K562 (cell line): ENCODE results near the gene GAK. TPM values are rescaled to one million over a fixed set of nuclear protein-coding genes. Genes with fewer than 3 reads are reported as not detected.

Source experiments
- HES1 ChIP-seq: fragments of 450-650 bp; IDR thresholded peaks from 2 replicates; pipeline ENCODE4 v1.6.1; 2016; ENCODE audit warnings: low read depth, mild to moderate bottlenecking, moderate library complexity
- KAT2B ChIP-seq: IDR thresholded peaks from one replicate; pipeline ENCODE4 v1.6.1; 2012; ENCODE audit warnings: low read depth, mild to moderate bottlenecking, control low read depth, inconsistent platforms, low read length, moderate library complexity
- MCM5 ChIP-seq: fragments of 450-650 bp; IDR thresholded peaks from 2 replicates; pipeline ENCODE4 v1.6.1; 2016; ENCODE audit warnings: low read depth
- NR0B1 ChIP-seq: fragments of 450-650 bp; IDR thresholded peaks from one replicate; pipeline ENCODE4 v1.6.1; 2018; ENCODE audit warnings: mild to moderate bottlenecking, moderate library complexity; ENCODE audit not compliant: partially characterized antibody
- PBX2 ChIP-seq, 2 experiments: IDR thresholded peaks in 1 of 2; conservative IDR thresholded peaks in 1 of 2; 2 replicates each; pipeline ENCODE4 v1.6.1; 2016; ENCODE audit warnings: low read depth in 2 of 2, mild to moderate bottlenecking in 1 of 2, missing compliant biosample characterization in 1 of 2, missing genetic modification characterization in 1 of 2, moderate library complexity in 1 of 2
- SMC3 ChIP-seq: conservative IDR thresholded peaks from 2 replicates; pipeline ENCODE4 v1.6.1; 2011; ENCODE audit warnings: low read depth, low read length, improper control_type of control experiment; ENCODE audit not compliant: insufficient read depth
- SPI1 ChIP-seq: IDR thresholded peaks from 2 replicates; pipeline ENCODE4 v1.6.1; 2011; ENCODE audit warnings: low read depth, low read length, control low read depth, borderline replicate concordance
- TRIM28 ChIP-seq: fragments of 450-650 bp; IDR thresholded peaks from 2 replicates; pipeline ENCODE4 v1.6.1; 2017
- XRCC5 ChIP-seq: fragments of 200-400 bp; formaldehyde crosslinking; IDR thresholded peaks from 2 replicates; pipeline ENCODE4 v1.6.1; 2017; ENCODE audit warnings: low read depth, mild to moderate bottlenecking, low read length
- ZBTB11 ChIP-seq, 3 experiments: fragments of 200-800 bp in 1 of 3; fragments of 250-450 bp in 1 of 3; fragments of 450-650 bp in 1 of 3; sonication (Bioruptor Pico) in 1 of 3; sonication (Bioruptor generic) in 1 of 3; formaldehyde crosslinking in 1 of 3; IDR thresholded peaks; 2 replicates each; pipeline versions ENCODE4 v1.6.1 to v1.8.0; 2016 to 2022; ENCODE audit warnings: mild to moderate bottlenecking in 2 of 3, missing genetic modification characterization in 2 of 3, missing compliant biosample characterization in 1 of 3, moderate library complexity in 1 of 3
- ZBTB43 ChIP-seq: sonication (generic); formaldehyde crosslinking; IDR thresholded peaks from 2 replicates; pipeline ENCODE4 v1.8.0; 2023; ENCODE audit warnings: mild to moderate bottlenecking, missing genetic modification reagents
- ZFX ChIP-seq: sonication (generic); formaldehyde crosslinking; IDR thresholded peaks from 2 replicates; pipeline ENCODE4 v1.8.0; 2022; ENCODE audit warnings: mild to moderate bottlenecking, missing genetic modification reagents, moderate library complexity
- ZNF639 ChIP-seq, 2 experiments: fragments of 200-800 bp in 1 of 2; sonication (Bioruptor generic) in 1 of 2; sonication (generic) in 1 of 2; formaldehyde crosslinking in 1 of 2; IDR thresholded peaks in 1 of 2; conservative IDR thresholded peaks in 1 of 2; 2 replicates each; pipeline versions ENCODE4 v1.5.0 to v1.6.1; 2016 to 2020; ENCODE audit warnings: missing compliant biosample characterization in 1 of 2, missing genetic modification characterization in 1 of 2, missing genetic modification reagents in 1 of 2
- polyA plus RNA-seq, 8 experiments: library from polyadenylated mRNA; depleted of rRNA in 4 of 8; stranded (reverse) in 5 of 8; unstranded in 3 of 8; fragments of >200 nt; fragmentation: Nextera tagmentation in 2 of 8; fragmentation: Illumina TruSeq in 1 of 8; extraction: Ambion mirVana in 2 of 8; extraction: Trizol in 1 of 8; gene quantifications; 2 replicates each; pipeline versions ENCODE4 v1.2.1 to v1.2.3, GENCODE V29; 2011 to 2014; ENCODE audit warnings: inconsistent platforms in 1 of 8, missing spikeins in 1 of 8
- total RNA-seq, 7 experiments: library from RNA; depleted of rRNA in 6 of 7; stranded (reverse); fragments of >200 nt in 6 of 7; fragmentation: Illumina TruSeq in 2 of 7; extraction: Trizol in 2 of 7; gene quantifications; 2 replicates each; pipeline versions ENCODE4 v1.2.1 to v1.2.3, GENCODE V29; 2011 to 2021; ENCODE audit warnings: low replicate concordance in 1 of 7

Gene GAK
- total and polyA plus RNA-seq, 9 of the 15 experiments (the other 6 are each of a cell fraction or from before 2014, with no cell fraction given), result 1.3 to 102 (median 16.2) TPM

- TF ChIP-seq NR0B1, result no peak
- no peak for TF ChIP-seq MCM5
- no peak for TF ChIP-seq SMC3
- no peak for TF ChIP-seq KAT2B
- TF ChIP-seq XRCC5, result 0 out of 2 replicates have a peak, but pooled peaks have one; percentile 10
- peak; percentile 58; the same call in 1 of the 2 replicates for TF ChIP-seq ZBTB43
- peak in 2 of 3 experiments; percentile 47 to 86; a peak in 3 of 6 replicates for TF ChIP-seq ZBTB11 (CRISPR knock-in tag; IDR thresholded peaks at IDR 0.05)
- no peak for TF ChIP-seq HES1
- peak; percentile 69 for TF ChIP-seq SPI1
- no peak for TF ChIP-seq TRIM28
- TF ChIP-seq ZNF639 (CRISPR knock-in tag; conservative IDR thresholded peaks at IDR 0.05 in 1 of 2, IDR thresholded peaks at IDR 0.05 in 1 of 2), result peak in 1 of 2 experiments; percentile 83; a peak in 2 of 4 replicates
- TF ChIP-seq PBX2 (CRISPR knock-in tag; IDR thresholded peaks at IDR 0.05; ENCODE audit: low read depth), result 0 out of 2 replicates have a peak, but pooled peaks have one; percentile 19
- TF ChIP-seq PBX2 (tag; conservative IDR thresholded peaks at IDR 0.05; ENCODE audit: low read depth), result no peak
- peak; percentile 85 for TF ChIP-seq ZFX (CRISPR knock-in tag)
Observed at GRCh38 chr4:931960-932712, at the start of gene GAK, which contains the start of gene TMEM175 (continued).
